IMR-90 (cell line): ENCODE results near the gene BTBD1. TPM values are rescaled to one million over a fixed set of nuclear protein-coding genes. Genes with fewer than 3 reads are reported as not detected.
A peak's percentile ranks its signal among the peaks of the same experiment; 100 is the strongest.

ENCODE experiments used
- ATAC-seq: fragments of 200-7000 bp; cut with Tn5 transposase; 2 replicates; pipeline ENCODE4 v1.9.1; 2020; ENCODE audit warnings: low read depth, mild to moderate bottlenecking, moderate library complexity
- BruUV-seq: library from RNA; stranded (reverse); fragments of 400-500 nt; replicated peaks from 2 replicates; lab custom pipeline; 2021; lab: Mats Ljungman, UMichigan
- CTCF ChIA-PET: fragments of 300-600 bp; formaldehyde crosslinking; extraction: SDS; loops from one replicate; lab custom pipeline; 2021; ENCODE audit warnings: antibody characterized with exemption; lab: Yijun Ruan, JAX
- POLR2A ChIA-PET: fragments of 300-600 bp; sonication (Branson Sonifier 250); formaldehyde crosslinking; loops from one replicate; lab custom pipeline; 2022; ENCODE audit warnings: antibody characterized with exemption; ENCODE audit not compliant: unreplicated experiment; lab: Charles Lee
- DNase-seq: peaks from one replicate; pipeline ENCODE4 v3.0.0; 2013
- H2AFZ ChIP-seq: replicated peaks from 2 replicates; pipeline ENCODE3; 2013; ENCODE audit warnings: low read length, mild to moderate bottlenecking; ENCODE audit not compliant: poor library complexity
- H2AK5ac ChIP-seq: 2 replicates; pipeline ENCODE4 v1.6.1; 2013; ENCODE audit warnings: low read depth, low read length, inconsistent platforms
- H2AK9ac ChIP-seq: replicated peaks from 2 replicates; pipeline ENCODE3; 2013; ENCODE audit warnings: mild to moderate bottlenecking, low read depth, low read length, moderate library complexity; ENCODE audit not compliant: poor library complexity
- H2BK120ac ChIP-seq: 2 replicates; pipeline ENCODE4 v1.6.1; 2013; ENCODE audit warnings: low read depth, low read length, inconsistent platforms
- H2BK15ac ChIP-seq: 3 replicates; pipeline ENCODE4 v1.6.1; 2013; ENCODE audit warnings: low read depth, low read length, inconsistent platforms
- H2BK20ac ChIP-seq: 2 replicates; pipeline ENCODE4 v1.6.1; 2013; ENCODE audit warnings: low read depth, mild to moderate bottlenecking, inconsistent platforms, low read length, moderate library complexity
- H2BK5ac ChIP-seq: 2 replicates; pipeline ENCODE4 v1.6.1; 2013; ENCODE audit warnings: mild to moderate bottlenecking, low read depth, low read length, inconsistent platforms; ENCODE audit not compliant: poor library complexity, severe bottlenecking
- H3K14ac ChIP-seq: replicated peaks from 2 replicates; pipeline ENCODE4 v1.6.1; 2013; ENCODE audit warnings: low read depth, low read length, inconsistent platforms
- H3K18ac ChIP-seq: 2 replicates; pipeline ENCODE4 v1.6.1; 2013; ENCODE audit warnings: low read depth, low read length, control low read depth
- H3K23ac ChIP-seq: 2 replicates; pipeline ENCODE4 v1.6.1; 2013; ENCODE audit warnings: low read depth, low read length, inconsistent platforms
- H3K27ac ChIP-seq: 2 replicates; pipeline ENCODE4 v1.5.1; 2013; ENCODE audit warnings: mild to moderate bottlenecking, control low read depth, low read length; ENCODE audit not compliant: insufficient read depth
- H3K27me3 ChIP-seq: 2 replicates; pipeline ENCODE4 v1.6.1; 2013; ENCODE audit warnings: low read length; ENCODE audit not compliant: control insufficient read depth, insufficient read depth
- H3K36me3 ChIP-seq: 2 replicates; pipeline ENCODE4 v1.6.1; 2013; ENCODE audit warnings: low read length, mixed read lengths; ENCODE audit not compliant: control insufficient read depth, insufficient read depth
- H3K4ac ChIP-seq: 2 replicates; pipeline ENCODE4 v1.6.1; 2013; ENCODE audit warnings: low read depth, low read length, inconsistent platforms
- H3K4me1 ChIP-seq: 2 replicates; pipeline ENCODE4 v1.6.1; 2013; ENCODE audit warnings: low read length, mixed read lengths; ENCODE audit not compliant: control insufficient read depth, insufficient read depth
- H3K4me2 ChIP-seq: 2 replicates; pipeline ENCODE4 v1.6.1; 2013; ENCODE audit warnings: low read depth, mild to moderate bottlenecking, control low read depth, low read length, moderate library complexity
- H3K4me3 ChIP-seq: 2 replicates; pipeline ENCODE4 v1.5.1; 2013; ENCODE audit warnings: low read depth, mild to moderate bottlenecking, control low read depth, low read length, moderate library complexity; ENCODE audit not compliant: insufficient read depth
- H3K56ac ChIP-seq: 2 replicates; pipeline ENCODE4 v1.6.1; 2013; ENCODE audit warnings: low read length, inconsistent platforms; ENCODE audit not compliant: insufficient read depth; ENCODE audit errors: extremely low read depth
- H3K79me1 ChIP-seq, 2 experiments: 2 replicates each; pipeline ENCODE4 v1.6.1; 2013; ENCODE audit warnings: low read length in 2 of 2, inconsistent platforms in 1 of 2, low read depth in 1 of 2
- H3K9ac ChIP-seq: 2 replicates; pipeline ENCODE4 v1.6.1; 2013; ENCODE audit warnings: low read depth, low read length, control low read depth
- H3K9me1 ChIP-seq: 2 replicates; pipeline ENCODE4 v1.6.1; 2013; ENCODE audit warnings: low read length, inconsistent platforms; ENCODE audit not compliant: insufficient read depth
- H3K9me3 ChIP-seq: 2 replicates; pipeline ENCODE4 v1.6.1; 2013; ENCODE audit warnings: low read length; ENCODE audit not compliant: control insufficient read depth, insufficient read depth
- H4K20me1 ChIP-seq: 2 replicates; pipeline ENCODE4 v1.6.1; 2013; ENCODE audit warnings: low read length, inconsistent platforms; ENCODE audit not compliant: insufficient read depth
- H4K5ac ChIP-seq: 2 replicates; pipeline ENCODE4 v1.6.1; 2013; ENCODE audit warnings: mild to moderate bottlenecking, low read depth, low read length, control low read depth
- H4K8ac ChIP-seq, 2 experiments: 2 replicates each; pipeline ENCODE4 v1.6.1; 2013; ENCODE audit warnings: low read depth in 2 of 2, low read length in 2 of 2, control low read depth in 1 of 2, inconsistent platforms in 1 of 2
- H4K91ac ChIP-seq: 2 replicates; pipeline ENCODE4 v1.6.1; 2013; ENCODE audit warnings: low read depth, low read length, inconsistent platforms; ENCODE audit not compliant: insufficient read depth
- CEBPB ChIP-seq: IDR thresholded peaks from 2 replicates; pipeline ENCODE4 v1.6.1; 2012; ENCODE audit warnings: low read depth, low read length, improper control_type of control experiment
- MAZ ChIP-seq: IDR thresholded peaks from 2 replicates; pipeline ENCODE4 v1.6.1; 2012; ENCODE audit warnings: low read depth, mild to moderate bottlenecking, low read length, improper control_type of control experiment, moderate library complexity, borderline replicate concordance
- NFE2L2 ChIP-seq: fragments of 150-350 bp; IDR thresholded peaks from 2 replicates; pipeline ENCODE4 v1.6.1; 2016; ENCODE audit warnings: low read depth, mild to moderate bottlenecking, low read length
- WGBS, 2 experiments: methylation state at CpG; one replicate each; pipeline versions ENCODE4 v1.1.5 to v1.1.7; 2013; ENCODE audit warnings: missing lambda C conversion rate in 2 of 2; ENCODE audit not compliant: insufficient read length in 1 of 2; ENCODE audit errors: extremely low coverage in 2 of 2; 5-methylcytosine and 5-hydroxymethylcytosine counted together
- dilution Hi-C: fragments of 300-500 bp; cut with HindIII; formaldehyde crosslinking; loops from one replicate; pipeline ENCODE4 v1.14.3; 2018; ENCODE audit warnings: low sequenced_read_pairs; ENCODE audit not compliant: unreplicated experiment
- in situ Hi-C: fragments of 300-500 bp; cut with MboI; formaldehyde crosslinking; loops from 3 replicates; pipeline ENCODE4 v1.14.3; 2019; ENCODE audit warnings: low sequenced_read_pairs, inconsistent platforms, mixed read lengths
- intact Hi-C: fragments of 100-400 bp; cut with micrococcal nuclease; formaldehyde crosslinking; loops from 2 replicates; pipeline ENCODE4 v1.10.0; 2022
- polyA plus RNA-seq, 3 experiments: library from polyadenylated mRNA; depleted of rRNA; stranded (reverse); fragments of >200 nt; gene quantifications; 2 replicates each; pipeline ENCODE4 v1.2.3, GENCODE V29; 2012; ENCODE audit warnings: low replicate concordance in 1 of 3
- total RNA-seq: library from RNA; depleted of rRNA; stranded (reverse); fragments of >200 nt; gene quantifications from 2 replicates; pipeline ENCODE4 v1.2.3, GENCODE V29; 2012

The BTBD1 gene
- total and polyA plus RNA-seq, 2 of the 4 experiments (the other 2 are of a cell fraction) = 39.3 to 78.7 TPM

DNA sequence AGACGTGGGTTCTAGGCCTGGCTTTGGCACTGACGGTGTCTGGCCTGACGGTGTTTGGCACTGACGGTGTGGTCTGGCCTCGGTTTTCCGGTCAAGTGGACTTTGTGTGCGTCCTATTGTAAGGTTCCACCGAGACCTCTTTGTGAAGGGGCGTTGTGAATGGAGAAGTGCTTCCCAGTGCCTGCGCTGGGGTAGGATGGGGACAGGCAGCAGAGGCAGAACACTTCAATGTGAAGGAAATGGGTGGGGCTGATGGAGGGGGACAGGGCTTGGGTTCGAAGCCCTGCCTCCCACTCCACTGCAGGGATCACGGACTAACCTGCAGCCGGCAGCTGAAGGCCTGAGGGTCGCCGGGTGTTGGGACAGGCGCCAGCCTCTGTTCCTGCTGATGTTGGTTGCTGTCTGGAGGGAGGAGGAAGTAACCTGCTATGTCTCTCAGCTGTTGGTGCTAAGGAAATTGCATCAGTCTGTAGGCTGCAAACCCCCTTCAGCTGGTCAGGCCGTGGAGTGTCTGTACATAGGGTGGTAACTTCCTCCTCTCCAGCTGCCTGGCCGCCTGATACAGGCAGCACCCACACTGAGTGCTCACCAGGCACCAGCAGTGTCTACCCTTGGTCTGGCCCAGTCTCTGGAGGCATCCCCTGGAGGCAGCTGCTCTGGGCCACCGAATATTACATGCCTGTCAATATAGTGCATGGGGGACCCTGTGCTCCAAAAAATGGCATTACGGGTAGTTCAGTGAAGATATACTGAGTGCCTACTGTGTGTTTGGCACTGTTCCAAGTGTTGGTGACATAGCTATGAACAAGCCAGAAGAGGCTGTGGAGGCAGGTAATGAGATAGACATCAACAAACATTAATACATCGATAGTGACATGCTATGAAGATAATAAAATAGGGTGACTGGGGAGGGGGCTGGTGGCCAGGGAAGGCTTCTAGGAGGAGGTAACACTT lies 41.5 kb upstream of the BTBD1 start:
- dilution Hi-C loops = no loop called here
- H3K79me1 ChIP-seq = peaks cover 8 to 41% of the 10 kb centered on the region in 2 experiments; a peak in 3 of 4 replicates
- peak overlapping the region; percentile 61 for H2BK20ac ChIP-seq
- POLR2A ChIA-PET = no interaction called here
- H3K4me1 ChIP-seq = peaks cover 18% of the 10 kb centered on the region
- BruUV-seq = no TSS peak
- H2BK5ac ChIP-seq = no peak overlapping the region
- no peak overlapping the region for H3K27ac ChIP-seq
- peak overlapping the region; percentile 27 to 79; a peak in 3 of 4 replicates for H4K8ac ChIP-seq
- H3K4me2 ChIP-seq = peak overlapping the region; percentile 86
- peak overlapping the region; percentile 92 for H2AK5ac ChIP-seq
- H3K18ac ChIP-seq = no peak overlapping the region
- 83% methylated on average over 6 of the region's 21 CpGs; no CpG with 5 or more reads in 1 of the 2 experiments for WGBS, 2 experiments
- H4K91ac ChIP-seq = peak overlapping the region; percentile 59
- DNase-seq (peak; percentile 52), ATAC-seq (peak; percentile 9; the same call in 1 of the 2 replicates)
- no peaks in the 10 kb centered on the region for H3K36me3 ChIP-seq
- peak overlapping the region; percentile 75; the same call in 1 of the 2 replicates for H3K14ac ChIP-seq
- no peak overlapping the region for H3K56ac ChIP-seq
- H3K23ac ChIP-seq = peak overlapping the region; percentile 14; the same call in 1 of the 2 replicates
- in situ Hi-C loops = no loop called here
- H4K5ac ChIP-seq = peak overlapping the region; percentile 6; the same call in 1 of the 2 replicates
- CTCF ChIA-PET = interaction anchor here (0.7 to 1.1 kb wide), 2 partner anchors 97 to 177 kb away, joined by 3 read pairs; partner anchors contain the start of gene C15orf40
- peak overlapping the region; percentile 47; the same call in 2 of the 3 replicates for H2BK15ac ChIP-seq
- TF ChIP-seq CEBPB = peak; percentile 39; the same call in 1 of the 2 replicates
- no peak for TF ChIP-seq MAZ
- TF ChIP-seq NFE2L2 = no peak
- H3K9ac ChIP-seq = no peak overlapping the region
- intact Hi-C loops = no loop called here
- H3K27me3 ChIP-seq = no peaks in the 10 kb centered on the region
- H2BK120ac ChIP-seq = peak overlapping the region; percentile 72
- H4K20me1 ChIP-seq = peaks cover 3% of the 10 kb centered on the region; the same call in 1 of the 2 replicates
- H2AFZ ChIP-seq = peak overlapping the region; percentile 91
- peak overlapping the region; percentile 12 for H3K4me3 ChIP-seq
- H2AK9ac ChIP-seq = peak overlapping the region; percentile 31
- H3K9me3 ChIP-seq = no peaks in the 10 kb centered on the region
- peak overlapping the region; percentile 88 for H3K4ac ChIP-seq
- peaks cover 27% of the 10 kb centered on the region for H3K9me1 ChIP-seq
